Heart left ventricle (tissue), 16 donors: Measurements from ENCODE around the gene GRP. TPM values are rescaled to one million over a fixed set of nuclear protein-coding genes. Genes with fewer than 3 reads are reported as not detected.

Source experiments
- ATAC-seq, 4 donors: fragments of 200-7000 bp; cut with Tn5 transposase; one replicate each; pipeline ENCODE4 v1.9.1; 2020 to 2022; ENCODE audit warnings: moderate library complexity in 4 of 4, mild to moderate bottlenecking in 3 of 4, moderate number of reproducible peaks in 1 of 4
- DNase-seq, 5 donors: peaks; one replicate each; pipeline ENCODE4 v3.0.0-alpha.2; 2020
- H3K27ac ChIP-seq, 12 donors: fragments of 200-600 bp; sonication (generic) in 4 of 12; one replicate each; pipeline versions ENCODE4 v1.5.0 to v1.8.0; 2016 to 2022; ENCODE audit warnings: mild to moderate bottlenecking in 2 of 12
- H3K27me3 ChIP-seq, 9 donors: fragments of 200-600 bp; sonication (generic) in 2 of 9; one replicate each; pipeline versions ENCODE4 v1.5.1 to v1.8.0; 2016 to 2022; ENCODE audit warnings: mild to moderate bottlenecking in 3 of 9
- H3K36me3 ChIP-seq, 9 donors: fragments of 200-600 bp; sonication (generic) in 2 of 9; one replicate each; pipeline versions ENCODE4 v1.5.0 to v1.8.0; 2018 to 2022; ENCODE audit warnings: mild to moderate bottlenecking in 2 of 9
- H3K4me1 ChIP-seq, 12 donors: fragments of 200-600 bp; sonication (generic) in 4 of 12; one replicate each; pipeline versions ENCODE4 v1.5.0 to v1.8.0; 2016 to 2022; ENCODE audit warnings: mild to moderate bottlenecking in 3 of 12
- H3K4me3 ChIP-seq, 12 donors: fragments of 200-600 bp; sonication (generic) in 4 of 12; one replicate each; pipeline versions ENCODE4 v1.5.0 to v1.8.0; 2017 to 2022; ENCODE audit warnings: mild to moderate bottlenecking in 9 of 12, moderate library complexity in 4 of 12
- H3K9me3 ChIP-seq, 12 donors: fragments of 200-600 bp; sonication (generic) in 4 of 12; one replicate each; pipeline versions ENCODE4 v1.5.0 to v1.8.0; 2016 to 2022; ENCODE audit warnings: mild to moderate bottlenecking in 1 of 12
- POLR2A ChIP-seq, 2 donors: fragments of 450-650 bp; IDR thresholded peaks; one replicate each; pipeline ENCODE4 v1.6.1; 2017; ENCODE audit warnings: antibody characterized with exemption in 2 of 2, mild to moderate bottlenecking in 2 of 2, moderate library complexity in 2 of 2
- WGBS, 4 donors: extraction: QIAGEN DNeasy Blood & Tissue Kit in 2 of 4; methylation state at CpG; one replicate each; pipeline versions ENCODE4 v1.1.5 to v1.1.7; 2013 to 2018; 5-methylcytosine and 5-hydroxymethylcytosine counted together
- intact Hi-C, 10 donors: fragments of 100-400 bp; cut with DNase I; formaldehyde crosslinking; loops; one replicate each; pipeline versions ENCODE4 v1.11.1 to v1.14.2; 2022
- polyA plus RNA-seq, 2 donors: library from polyadenylated mRNA; stranded (reverse); fragments of 200-250 nt; gene quantifications; one replicate each; pipeline ENCODE4 v1.2.3, GENCODE V29; 2013
- total RNA-seq, 9 donors: library from RNA; depleted of rRNA in 2 of 9; stranded (reverse); fragments of >200 nt in 2 of 9; fragmentation: NEBNext Ultra II Directional in 3 of 9; extraction: Animal tissue kit (Norgen Biotek cat#: 25700) in 3 of 9; gene quantifications; one replicate each; pipeline versions ENCODE4 v1.1.0 to v1.2.4, GENCODE V29; 2016 to 2023
- TF ChIP-seq, protein P1 (sequence below), 12 donors: fragments of 200-600 bp; sonication (generic) in 4 of 12; IDR thresholded peaks; one replicate each; pipeline versions ENCODE4 v1.5.0 to v1.8.0; 2018 to 2022; ENCODE audit warnings: antibody characterized with exemption in 12 of 12, mild to moderate bottlenecking in 5 of 12
- donor health status: ischemic (EF 13 %, LVEDD 7.1; RV severe dilation, severe dysfunction).
- donor health status: healthy with polysubstance abuse.
- donor health status: DM: no; HTN: yes; CAD: no.
- donor health status: DM: no; HTN: no; CAD: no.
- donor health status: ischemic (EF 25% LVEDD 6.9; RV normal size, moderate dysfunction).
- donor health status: ischemic (EF 25% LVEDD 5.7; RV mildly dilated, moderate dysfunction).
- donor health status: healthy.
- donor health status: DM: yes; HTN: yes; CAD: no.
- donor health status: ischemic (EF 35%, LVEDD 5.7; RV mildly dilated, moderate dysfunction).
- donor health status: nonischemic (EF 11% LVEDD 7.7; RV severe dilation, severe dysfunction).
- donor health status: DM: yes; HTN: yes; CAD: no.
- donor health status: PGD.
- donor health status: ischemic (EF 29% LVEDD 5.4; RV normal size, mild dysfunction).
- donor health status: nonischemic (EF 23%, LVEDD 6.1; RV moderate dilation, normal function).

The GRP gene
- total and polyA plus RNA-seq, 11 donors, result not detected

DNA sequence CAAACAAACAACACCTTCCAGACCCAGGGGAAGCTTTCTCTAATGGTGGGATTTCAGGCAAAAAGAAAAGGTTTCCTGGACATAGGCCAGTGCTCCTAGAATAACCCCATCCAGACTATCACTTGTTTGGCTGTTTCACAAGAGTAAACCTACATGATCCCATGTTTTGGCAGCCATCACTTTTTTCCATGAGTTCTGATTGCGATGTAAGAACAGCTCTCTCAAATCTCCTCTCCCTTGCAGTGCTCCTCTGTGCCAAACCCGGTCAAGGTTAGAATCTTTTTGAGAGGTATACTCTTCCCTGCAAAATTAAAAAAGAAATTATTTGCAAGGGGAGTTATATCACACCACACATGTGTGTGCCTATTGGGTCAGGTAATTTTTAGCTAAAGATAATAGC is 11.9 kb downstream of the GRP start:
- no peaks in the 10 kb centered on the region for H3K36me3 ChIP-seq
- DNase-seq (no peak), ATAC-seq (peak; percentile 64 to 95 (median 91))
- intact Hi-C loops, result no loop called here
- H3K4me1 ChIP-seq, result peaks cover 0 to 5% (median 0%) of the 10 kb centered on the region in 12 donors
- 37 to 54% (median 48%) methylated on average over 2 of the region's 2 CpGs for WGBS, 4 donors
- H3K27me3 ChIP-seq, result peaks cover 0 to 4% (median 0%) of the 10 kb centered on the region in 9 donors
- H3K27ac ChIP-seq, result peak overlapping the region in 1 of 12 donors; percentile 11
- H3K9me3 ChIP-seq, result no peaks in the 10 kb centered on the region
- TF ChIP-seq POLR2A (IDR thresholded peaks at IDR 0.05), result no peak
- TF ChIP-seq, protein P1, sequence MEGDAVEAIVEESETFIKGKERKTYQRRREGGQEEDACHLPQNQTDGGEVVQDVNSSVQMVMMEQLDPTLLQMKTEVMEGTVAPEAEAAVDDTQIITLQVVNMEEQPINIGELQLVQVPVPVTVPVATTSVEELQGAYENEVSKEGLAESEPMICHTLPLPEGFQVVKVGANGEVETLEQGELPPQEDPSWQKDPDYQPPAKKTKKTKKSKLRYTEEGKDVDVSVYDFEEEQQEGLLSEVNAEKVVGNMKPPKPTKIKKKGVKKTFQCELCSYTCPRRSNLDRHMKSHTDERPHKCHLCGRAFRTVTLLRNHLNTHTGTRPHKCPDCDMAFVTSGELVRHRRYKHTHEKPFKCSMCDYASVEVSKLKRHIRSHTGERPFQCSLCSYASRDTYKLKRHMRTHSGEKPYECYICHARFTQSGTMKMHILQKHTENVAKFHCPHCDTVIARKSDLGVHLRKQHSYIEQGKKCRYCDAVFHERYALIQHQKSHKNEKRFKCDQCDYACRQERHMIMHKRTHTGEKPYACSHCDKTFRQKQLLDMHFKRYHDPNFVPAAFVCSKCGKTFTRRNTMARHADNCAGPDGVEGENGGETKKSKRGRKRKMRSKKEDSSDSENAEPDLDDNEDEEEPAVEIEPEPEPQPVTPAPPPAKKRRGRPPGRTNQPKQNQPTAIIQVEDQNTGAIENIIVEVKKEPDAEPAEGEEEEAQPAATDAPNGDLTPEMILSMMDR (IDR thresholded peaks at IDR 0.05), result no peak
- no peak overlapping the region for H3K4me3 ChIP-seq

DNA sequence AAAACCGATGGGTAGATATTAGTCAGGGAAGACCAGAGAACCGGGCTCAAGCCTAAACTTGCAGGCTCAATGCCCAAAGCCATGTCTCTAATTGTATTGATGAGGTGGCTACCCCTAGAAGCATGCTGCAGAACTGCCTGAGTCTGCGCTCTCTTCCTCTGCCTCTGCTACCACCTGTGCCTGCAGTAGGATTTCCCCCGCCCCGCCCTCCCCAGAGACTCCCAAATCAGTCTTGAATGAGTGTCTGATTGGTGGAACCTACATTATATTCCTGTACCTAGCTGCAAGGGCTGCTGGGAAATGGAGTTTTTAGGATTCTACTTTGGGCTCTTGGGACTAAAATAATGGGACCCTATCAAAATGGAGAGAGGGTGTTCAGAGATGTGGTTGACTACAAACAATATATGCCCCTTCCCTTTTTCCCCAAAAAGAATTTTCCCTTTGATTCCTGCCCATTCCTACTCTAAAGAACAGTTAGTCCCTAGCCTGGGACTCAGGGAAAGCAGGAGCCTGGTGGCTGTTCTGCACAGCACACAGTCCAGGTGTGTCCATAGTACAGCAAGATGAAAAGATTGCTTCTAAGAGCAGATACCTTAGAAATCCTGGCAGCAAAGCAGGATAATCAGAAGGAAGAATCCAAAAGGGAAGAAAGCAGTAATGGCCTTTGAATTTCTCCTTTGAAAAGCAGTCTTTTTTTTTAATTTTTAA is 12.5 kb downstream of the GRP start:
- DNase-seq (no peak), ATAC-seq (peak in 2 of 4 donors; percentile 31 to 42)
- intact Hi-C loops, result no loop called here
- Histone ChIP-seq H3K27ac (peak overlapping the region in 1 of 12 donors; percentile 11), H3K4me1 (peaks cover 0 to 5% (median 0%) of the 10 kb centered on the region in 12 donors), H3K36me3 (no peaks in the 10 kb centered on the region), H3K4me3 (no peak overlapping the region), H3K9me3 (no peaks in the 10 kb centered on the region), H3K27me3 (peaks cover 0 to 4% (median 0%) of the 10 kb centered on the region in 9 donors)
- WGBS, 4 donors, result 70 to 83% (median 78%) methylated on average over 5 of the region's 5 CpGs
- TF ChIP-seq POLR2A (IDR thresholded peaks at IDR 0.05), result no peak
- TF ChIP-seq, protein P1 (IDR thresholded peaks at IDR 0.05), result no peak

DNA sequence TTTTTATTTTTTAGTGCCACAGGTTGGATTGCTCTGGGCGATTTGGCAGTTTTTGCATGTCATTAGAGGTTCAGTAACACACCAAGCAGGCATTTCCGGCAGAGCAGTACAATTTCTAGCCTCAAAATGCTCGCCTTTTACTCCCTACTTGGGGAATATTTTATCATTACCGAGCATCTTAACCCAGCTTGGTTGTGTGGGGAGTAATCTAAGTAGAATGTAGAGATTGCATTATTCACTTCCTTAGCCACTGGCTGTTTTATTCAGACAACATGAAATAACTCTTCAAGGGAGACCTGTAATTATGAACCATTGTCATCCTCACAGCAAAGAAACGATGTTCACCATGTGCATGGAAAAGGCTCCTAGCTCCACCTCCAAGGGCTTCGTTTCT is 13.1 kb downstream of the GRP start:
- TF ChIP-seq, protein P1 (IDR thresholded peaks at IDR 0.05), result no peak
- TF ChIP-seq POLR2A (IDR thresholded peaks at IDR 0.05), result no peak
- H3K27me3 ChIP-seq, result peaks cover 0 to 4% (median 0%) of the 10 kb centered on the region in 9 donors
- no peak overlapping the region for H3K4me3 ChIP-seq
- H3K9me3 ChIP-seq, result no peaks in the 10 kb centered on the region
- H3K27ac ChIP-seq, result no peak overlapping the region
- ATAC-seq (no peak), DNase-seq (no peak)
- H3K36me3 ChIP-seq, result no peaks in the 10 kb centered on the region
- WGBS, 4 donors, result 83 to 89% (median 84%) methylated on average over 6 of the region's 6 CpGs
- H3K4me1 ChIP-seq, result peaks cover 0 to 5% (median 0%) of the 10 kb centered on the region in 12 donors
- intact Hi-C loops, result no loop called here

DNA sequence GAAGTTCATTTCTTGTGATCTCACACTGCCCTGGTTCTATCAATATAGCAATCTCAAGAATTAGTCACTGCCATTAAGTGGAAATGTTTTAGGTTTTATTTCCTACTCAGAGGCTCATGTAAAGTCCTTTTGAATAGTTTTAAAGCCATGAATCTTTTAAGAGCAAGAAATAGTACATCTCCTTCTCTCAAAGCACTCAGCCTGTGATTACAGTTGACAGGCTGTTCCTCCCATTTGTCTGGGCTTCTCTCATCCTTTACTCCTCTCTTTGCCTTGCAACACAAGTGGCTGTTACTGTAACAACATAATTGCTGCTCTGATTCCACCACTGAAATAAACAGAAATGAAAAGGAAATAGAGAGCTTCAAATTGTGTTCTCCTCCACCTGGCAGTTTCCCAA is 18.4 kb downstream of the GRP start:
- intact Hi-C loops, result no loop called here
- H3K27me3 ChIP-seq, result peaks cover 0 to 8% (median 0%) of the 10 kb centered on the region in 9 donors
- no peaks in the 10 kb centered on the region for H3K36me3 ChIP-seq
- peaks cover 0 to 4% (median 0%) of the 10 kb centered on the region in 12 donors for H3K9me3 ChIP-seq
- no peaks in the 10 kb centered on the region for H3K4me1 ChIP-seq
- no peak overlapping the region for H3K4me3 ChIP-seq
- DNase-seq (no peak), ATAC-seq (no peak)
- TF ChIP-seq, protein P1 (IDR thresholded peaks at IDR 0.05), result no peak
- TF ChIP-seq POLR2A (IDR thresholded peaks at IDR 0.05), result no peak
- no peak overlapping the region for H3K27ac ChIP-seq
